ENCODE data around the gene TRANK1. TPM values are rescaled to one million over a fixed set of nuclear protein-coding genes. Genes with fewer than 3 reads are reported as not detected.
A peak's percentile ranks its signal among the peaks of the same experiment; 100 is the strongest.
"Not testable (repeated sequence)": the region's sequence is repeated elsewhere in the genome, so short reads cannot be mapped to it uniquely, and the experiment has no call there.

The TRANK1 gene
- total and polyA plus RNA-seq, 5 donors from 2014 or later, result 24.6 to 139 (median 29.1) TPM

DNA sequence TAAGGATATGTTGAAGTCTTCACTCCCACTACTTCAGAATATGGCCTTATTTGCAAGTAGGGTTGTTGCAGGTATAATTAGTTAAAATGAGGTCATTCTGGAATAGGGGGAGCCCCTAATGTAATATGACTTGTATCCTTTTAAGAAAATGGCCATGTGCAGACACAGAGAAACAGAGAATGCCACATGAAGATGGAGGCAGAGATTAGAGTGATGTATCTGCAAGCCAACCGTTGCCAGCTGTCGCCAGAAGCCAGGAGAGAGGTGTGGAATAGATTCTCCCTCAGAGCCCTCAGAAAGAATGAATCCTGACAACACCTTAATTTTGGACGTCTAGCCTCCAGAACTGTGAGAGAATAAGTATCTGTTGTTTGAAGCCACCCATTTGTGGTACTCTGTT, 11.3 kb upstream of the TRANK1 start:
- Histone ChIP-seq H3K36me3 (ENCODE audit: control insufficient read depth, insufficient read depth, low read length) (no peaks in the 10 kb centered on the region), H3K4me3 (ENCODE audit: low read depth, low read length) (no peak overlapping the region), H3K27me3 (ENCODE audit: control insufficient read depth, insufficient read depth, low read length) (no peaks in the 10 kb centered on the region), H3K9me3 (ENCODE audit: control insufficient read depth in 2 of 2, low read length in 2 of 2) (no peaks in the 10 kb centered on the region), H3K4me1 (ENCODE audit: control insufficient read depth, insufficient read depth, low read length, poor library complexity, severe bottlenecking) (peaks cover 3% of the 10 kb centered on the region), H3K27ac (ENCODE audit: insufficient read depth, low read length, poor library complexity, severe bottlenecking) (no peak overlapping the region)
- Mint-ChIP-seq H3K4me3 (no peak overlapping the region), H3K36me3 (no peaks in the 10 kb centered on the region), H3K9me3 (no peaks in the 10 kb centered on the region), H3K4me1 (peaks cover 0 to 6% (median 3%) of the 10 kb centered on the region in 4 donors), H3K27ac (peak overlapping the region in 1 of 3 donors; percentile 17), H3K27me3 (peaks cover 4% of the 10 kb centered on the region)
- DNase-seq (no peak), ATAC-seq (ENCODE audit: low read depth in 2 of 2) (no peak)

- peaks cover 3% of the 10 kb centered on the region for H3K4me1 ChIP-seq (ENCODE audit: control insufficient read depth, insufficient read depth, low read length, poor library complexity, severe bottlenecking)
- Mint-ChIP-seq H3K27me3 (peaks cover 9% of the 10 kb centered on the region), H3K9me3 (no peaks in the 10 kb centered on the region), H3K4me1 (peaks cover 0 to 6% (median 3%) of the 10 kb centered on the region in 4 donors), H3K36me3 (no peaks in the 10 kb centered on the region), H3K27ac (peak overlapping the region in 1 of 3 donors; percentile 21), H3K4me3 (no peak overlapping the region)
- no peak overlapping the region for H3K4me3 ChIP-seq (ENCODE audit: low read depth, low read length)
- H3K36me3 ChIP-seq (ENCODE audit: control insufficient read depth, insufficient read depth, low read length), result no peaks in the 10 kb centered on the region
- DNase-seq (no peak), ATAC-seq (ENCODE audit: low read depth in 2 of 2) (no peak)
- no peaks in the 10 kb centered on the region for H3K27me3 ChIP-seq (ENCODE audit: control insufficient read depth, insufficient read depth, low read length)
- no peak overlapping the region for H3K27ac ChIP-seq (ENCODE audit: insufficient read depth, low read length, poor library complexity, severe bottlenecking)
- no peaks in the 10 kb centered on the region for H3K9me3 ChIP-seq (ENCODE audit: control insufficient read depth in 2 of 2, low read length in 2 of 2)
Observed at GRCh38 chr3:36954452-36955134, 9.7 kb upstream of the TRANK1 start.

- H3K36me3 ChIP-seq (ENCODE audit: control insufficient read depth, insufficient read depth, low read length); H3K27me3 Mint-ChIP-seq; H3K4me3 ChIP-seq (ENCODE audit: low read depth, low read length); H3K9me3 ChIP-seq (ENCODE audit: control insufficient read depth in 2 of 2, low read length in 2 of 2); H3K27ac Mint-ChIP-seq; H3K27ac ChIP-seq (ENCODE audit: insufficient read depth, low read length, poor library complexity, severe bottlenecking); H3K27me3 ChIP-seq (ENCODE audit: control insufficient read depth, insufficient read depth, low read length); H3K36me3 Mint-ChIP-seq; ATAC-seq (ENCODE audit: low read depth in 2 of 2); DNase-seq: not testable (repeated sequence)
- H3K4me1 ChIP-seq (ENCODE audit: control insufficient read depth, insufficient read depth, low read length, poor library complexity, severe bottlenecking), result peaks cover 15% of the 10 kb centered on the region
- H3K4me3 Mint-ChIP-seq, result peak overlapping the region in 1 of 4 donors; percentile 17
- H3K4me1 Mint-ChIP-seq, result peaks cover 2 to 14% (median 12%) of the 10 kb centered on the region in 4 donors
- peaks cover 0 to 14% (median 9%) of the 10 kb centered on the region in 7 donors for H3K9me3 Mint-ChIP-seq
Observed at GRCh38 chr3:36947814-36948213, 3.0 kb upstream of the TRANK1 start.

DNA sequence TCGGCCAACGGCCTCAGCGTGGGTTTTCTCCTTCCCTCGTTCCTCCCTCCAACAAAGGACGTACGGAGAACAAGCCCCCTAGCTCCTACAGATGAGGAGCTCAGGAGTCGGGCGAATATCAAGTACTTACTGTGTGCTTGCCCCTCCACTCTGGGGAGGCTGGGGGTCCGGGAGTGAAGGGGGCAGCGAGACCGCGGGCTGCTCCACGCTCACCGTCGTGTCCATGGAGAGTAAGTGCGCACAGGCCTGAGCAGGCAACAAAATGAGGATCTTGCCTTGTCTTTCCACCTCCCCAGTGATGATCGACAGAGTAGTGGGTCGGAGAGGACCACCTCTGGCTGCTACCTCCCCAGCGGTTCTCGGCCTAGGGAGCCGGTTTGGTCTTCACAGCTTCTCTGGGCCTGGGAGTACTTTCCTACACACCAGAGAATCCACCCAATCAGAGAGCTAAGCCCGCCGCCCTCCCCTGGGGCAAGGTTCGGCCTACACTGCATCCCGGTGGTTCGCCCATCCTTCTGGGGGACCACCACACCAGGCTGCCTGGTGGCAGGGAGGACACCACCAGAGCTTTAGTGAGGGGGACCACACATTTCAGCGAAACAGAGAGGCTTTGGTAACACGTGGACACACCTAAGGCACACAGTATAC, 603 bp upstream of the TRANK1 start:
- peak overlapping the region; percentile 41 for H3K27ac ChIP-seq (ENCODE audit: insufficient read depth, low read length, poor library complexity, severe bottlenecking)
- DNase-seq, result no peak
- Mint-ChIP-seq H3K4me3 (peak overlapping the region; percentile 88 to 95 (median 90)), H3K9me3 (peaks cover 0 to 14% (median 9%) of the 10 kb centered on the region in 7 donors), H3K27me3 (peaks cover 2% of the 10 kb centered on the region), H3K4me1 (peaks cover 9 to 32% (median 21%) of the 10 kb centered on the region in 4 donors), H3K36me3 (peaks cover 4% of the 10 kb centered on the region), H3K27ac (peak overlapping the region; percentile 26 to 87 (median 79))
- peaks cover 15% of the 10 kb centered on the region for H3K4me1 ChIP-seq (ENCODE audit: control insufficient read depth, insufficient read depth, low read length, poor library complexity, severe bottlenecking)
- no peaks in the 10 kb centered on the region for H3K36me3 ChIP-seq (ENCODE audit: control insufficient read depth, insufficient read depth, low read length)
- no peaks in the 10 kb centered on the region for H3K27me3 ChIP-seq (ENCODE audit: control insufficient read depth, insufficient read depth, low read length)
- H3K9me3 ChIP-seq (ENCODE audit: control insufficient read depth in 2 of 2, low read length in 2 of 2), result no peaks in the 10 kb centered on the region
- peak overlapping the region; percentile 72 for H3K4me3 ChIP-seq (ENCODE audit: low read depth, low read length)
- ATAC-seq (ENCODE audit: low read depth in 2 of 2), result no peak

GRCh38 chr3:36944012-36944640, 728 bp downstream of the TRANK1 start:
- Mint-ChIP-seq H3K27ac (peak overlapping the region in 2 of 3 donors; percentile 36 to 78), H3K4me3 (peak overlapping the region; percentile 84 to 91 (median 88)), H3K27me3 (no peaks in the 10 kb centered on the region), H3K4me1 (peaks cover 9 to 33% (median 22%) of the 10 kb centered on the region in 4 donors), H3K36me3 (peaks cover under 1% of the 10 kb centered on the region), H3K9me3 (peaks cover 0 to 14% (median 9%) of the 10 kb centered on the region in 7 donors)
- DNase-seq (peak; percentile 4 to 56 (median 6)), ATAC-seq (ENCODE audit: low read depth in 2 of 2) (peak; percentile 30 to 33)
- H3K36me3 ChIP-seq (ENCODE audit: control insufficient read depth, insufficient read depth, low read length), result no peaks in the 10 kb centered on the region
- H3K27me3 ChIP-seq (ENCODE audit: control insufficient read depth, insufficient read depth, low read length), result no peaks in the 10 kb centered on the region
- no peaks in the 10 kb centered on the region for H3K9me3 ChIP-seq (ENCODE audit: control insufficient read depth in 2 of 2, low read length in 2 of 2)
- H3K4me3 ChIP-seq (ENCODE audit: low read depth, low read length), result peak overlapping the region; percentile 46
- H3K27ac ChIP-seq (ENCODE audit: insufficient read depth, low read length, poor library complexity, severe bottlenecking), result peak overlapping the region; percentile 41
- H3K4me1 ChIP-seq (ENCODE audit: control insufficient read depth, insufficient read depth, low read length, poor library complexity, severe bottlenecking), result peaks cover 15% of the 10 kb centered on the region

DNA sequence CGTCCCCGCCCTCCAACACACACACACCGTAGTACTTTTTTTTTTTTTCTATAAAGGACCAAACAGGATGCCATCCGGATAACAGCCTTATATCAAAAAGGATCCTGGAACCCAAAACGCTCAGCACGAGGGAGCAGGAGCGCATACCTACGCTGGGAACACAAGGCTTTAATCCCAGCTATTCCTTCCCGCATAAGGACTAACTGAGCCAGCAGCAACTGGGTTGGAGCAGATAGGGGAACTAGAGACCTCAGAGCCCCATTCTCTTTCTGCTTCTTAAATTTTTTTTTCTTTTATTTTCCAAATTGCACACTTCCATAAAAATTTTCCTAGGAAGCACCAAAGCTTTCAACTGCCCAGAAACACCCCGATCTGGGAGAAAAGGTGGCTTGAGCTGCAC, 1.3 kb downstream of the TRANK1 start:
- Mint-ChIP-seq H3K4me1 (peaks cover 9 to 33% (median 22%) of the 10 kb centered on the region in 4 donors), H3K9me3 (peaks cover 0 to 13% (median 6%) of the 10 kb centered on the region in 7 donors), H3K27me3 (no peaks in the 10 kb centered on the region), H3K27ac (peak overlapping the region in 2 of 3 donors; percentile 71 to 78), H3K36me3 (no peaks in the 10 kb centered on the region), H3K4me3 (peak overlapping the region; percentile 84 to 91 (median 88))
- H3K4me3 ChIP-seq (ENCODE audit: low read depth, low read length), result peak overlapping the region; percentile 46
- H3K36me3 ChIP-seq (ENCODE audit: control insufficient read depth, insufficient read depth, low read length), result no peaks in the 10 kb centered on the region
- ATAC-seq (ENCODE audit: low read depth in 2 of 2), result no peak
- H3K9me3 ChIP-seq (ENCODE audit: control insufficient read depth in 2 of 2, low read length in 2 of 2), result no peaks in the 10 kb centered on the region
- no peak for DNase-seq
- H3K4me1 ChIP-seq (ENCODE audit: control insufficient read depth, insufficient read depth, low read length, poor library complexity, severe bottlenecking), result peaks cover 15% of the 10 kb centered on the region
- H3K27ac ChIP-seq (ENCODE audit: insufficient read depth, low read length, poor library complexity, severe bottlenecking), result no peak overlapping the region
- no peaks in the 10 kb centered on the region for H3K27me3 ChIP-seq (ENCODE audit: control insufficient read depth, insufficient read depth, low read length)

- H3K9me3 Mint-ChIP-seq, result peaks cover 0 to 11% (median 3%) of the 10 kb centered on the region in 7 donors
- H3K4me3 Mint-ChIP-seq, result peak overlapping the region in 3 of 4 donors; percentile 26 to 75 (median 46)
- peaks cover 9 to 33% (median 22%) of the 10 kb centered on the region in 4 donors for H3K4me1 Mint-ChIP-seq
- H3K36me3 ChIP-seq (ENCODE audit: control insufficient read depth, insufficient read depth, low read length), result no peaks in the 10 kb centered on the region
- H3K4me3 ChIP-seq (ENCODE audit: low read depth, low read length), result no peak overlapping the region
- no peaks in the 10 kb centered on the region for H3K27me3 Mint-ChIP-seq
- H3K36me3 Mint-ChIP-seq, result no peaks in the 10 kb centered on the region
- no peak overlapping the region for H3K27ac ChIP-seq (ENCODE audit: insufficient read depth, low read length, poor library complexity, severe bottlenecking)
- H3K27me3 ChIP-seq (ENCODE audit: control insufficient read depth, insufficient read depth, low read length), result no peaks in the 10 kb centered on the region
- H3K4me1 ChIP-seq (ENCODE audit: control insufficient read depth, insufficient read depth, low read length, poor library complexity, severe bottlenecking), result peaks cover 15% of the 10 kb centered on the region
- H3K9me3 ChIP-seq (ENCODE audit: control insufficient read depth in 2 of 2, low read length in 2 of 2), result no peaks in the 10 kb centered on the region
- ATAC-seq (ENCODE audit: low read depth in 2 of 2) (no peak), DNase-seq (no peak)
- no peak overlapping the region for H3K27ac Mint-ChIP-seq
Observed at GRCh38 chr3:36942638-36943248, 2.1 kb downstream of the TRANK1 start.
